GM18505 (cell line): ENCODE data around the gene MT1M.
"Not testable (repeated sequence)": the region's sequence is repeated elsewhere in the genome, so short reads cannot be mapped to it uniquely, and the experiment has no call there.

Experiments used
- ATAC-seq: cut with Tn5 transposase; IDR thresholded peaks from one replicate; pipeline ENCODE4 v1.9.1; 2021; ENCODE audit not compliant: unreplicated experiment
- POLR2A ChIP-seq: IDR thresholded peaks from 4 replicates; pipeline ENCODE4 v1.6.1; 2011; ENCODE audit warnings: borderline replicate concordance; ENCODE audit not compliant: insufficient read depth, insufficient read length; ENCODE audit errors: extremely low read depth

Gene MT1M

DNA sequence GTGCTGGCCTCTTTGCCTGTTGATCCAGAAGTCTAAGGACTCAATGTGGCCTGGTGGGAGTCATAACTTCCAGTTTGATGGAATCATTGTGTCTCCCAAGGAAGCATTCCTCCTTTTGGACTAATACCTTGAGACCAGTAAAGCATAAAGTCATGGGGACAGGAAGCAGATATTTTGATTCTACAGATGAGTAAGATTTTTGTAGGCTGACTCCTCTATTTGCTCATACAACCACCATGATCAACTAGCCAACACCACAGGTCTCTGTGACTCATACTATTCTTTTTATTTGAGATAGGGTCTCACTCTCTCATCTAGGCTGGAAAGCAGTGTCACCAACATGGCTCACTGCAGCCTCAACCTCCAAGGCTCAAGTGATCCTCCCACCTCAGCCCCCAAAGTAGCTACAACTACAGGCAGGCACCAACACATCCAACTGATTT lies 17.9 kb upstream of the MT1M start:
- TF ChIP-seq POLR2A: no peak
- ATAC-seq: no peak

DNA sequence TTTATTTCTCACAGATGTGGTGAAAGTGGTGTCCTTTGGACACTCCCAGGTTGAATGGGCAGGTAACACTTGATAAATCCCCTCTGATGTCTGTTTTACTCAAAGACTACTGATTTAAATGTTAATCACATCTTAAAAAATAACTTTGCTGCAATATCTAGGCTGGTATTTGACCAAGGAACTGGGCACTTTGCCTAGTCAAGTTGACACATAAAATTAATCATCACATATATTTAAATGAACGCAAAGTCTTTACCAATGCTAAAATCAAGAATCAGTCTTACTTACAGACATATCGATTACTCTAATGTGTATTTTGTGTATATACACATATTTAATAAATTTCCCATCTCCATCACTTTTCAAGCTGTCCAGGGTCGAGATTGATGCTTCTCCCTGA lies 17.1 kb upstream of the MT1M start:
- no peak for TF ChIP-seq POLR2A
- no peak for ATAC-seq

DNA sequence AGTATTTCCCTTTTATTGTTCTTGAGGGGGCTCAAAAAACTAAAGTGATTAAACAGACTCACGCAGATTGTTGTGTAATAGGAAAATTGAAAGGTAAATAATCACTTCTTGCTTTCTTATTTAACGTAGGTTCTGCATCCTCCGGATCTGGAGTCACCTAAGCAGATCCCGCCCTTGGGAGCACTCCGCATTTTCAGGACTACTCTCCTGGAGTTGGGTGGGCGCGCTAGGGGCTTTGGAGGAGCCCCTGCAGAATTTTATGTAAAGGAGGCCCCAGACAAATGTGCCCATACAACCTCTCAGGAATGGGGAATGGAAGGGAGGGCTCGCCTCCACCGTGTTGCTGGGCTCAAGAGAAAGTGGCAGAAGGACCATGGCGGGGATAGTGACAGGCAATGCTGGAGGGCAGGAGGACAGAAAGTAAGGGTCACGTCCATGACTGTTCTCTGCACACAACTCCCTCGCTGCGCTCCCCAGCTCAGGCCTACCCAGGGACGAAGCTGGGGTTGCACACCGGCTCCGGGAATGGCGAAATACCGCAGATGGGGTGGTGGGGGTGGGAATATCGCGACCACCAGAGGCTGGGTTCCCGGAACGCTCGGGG lies 15.7 kb upstream of the MT1M start:
- ATAC-seq: no peak
- no peak for TF ChIP-seq POLR2A

- TF ChIP-seq POLR2A: no peak
- ATAC-seq: no peak
Observed at GRCh38 chr16:56617212-56618085, 15.0 kb upstream of the MT1M start.

GRCh38 chr16:56618138-56618537 lies 14.3 kb upstream of the MT1M start:
- no peak for ATAC-seq
- TF ChIP-seq POLR2A: no peak

DNA sequence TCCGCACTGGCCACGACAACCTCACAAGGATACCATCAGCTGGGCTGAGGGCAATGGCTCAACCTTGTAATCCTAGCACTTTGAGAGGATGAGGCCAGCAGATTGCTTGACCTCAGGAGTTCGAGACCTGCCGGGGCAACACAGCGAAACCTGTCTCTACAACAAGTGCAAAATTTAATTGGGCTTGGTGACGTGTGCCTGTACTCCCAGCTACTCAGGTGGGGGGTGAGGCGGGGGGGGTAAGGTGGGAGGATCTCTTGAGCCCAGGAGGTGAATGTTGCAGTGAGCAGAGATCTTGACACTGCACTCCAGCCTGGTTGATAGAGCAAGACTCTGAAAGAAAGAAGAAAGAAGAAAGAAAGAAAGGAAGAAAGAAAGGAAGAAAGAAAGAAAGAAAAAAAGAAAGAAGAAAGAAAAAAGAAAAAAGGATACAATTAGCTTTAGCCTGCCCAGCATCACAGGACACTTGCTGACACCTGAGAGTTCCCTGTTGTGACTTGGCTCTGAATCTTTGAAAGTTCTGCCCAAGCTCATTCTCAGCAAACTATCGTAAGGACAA lies 12.0 kb upstream of the MT1M start:
- no peak for TF ChIP-seq POLR2A
- no peak for ATAC-seq

GRCh38 chr16:56621665-56622445 lies 10.6 kb upstream of the MT1M start:
- ATAC-seq: not testable (repeated sequence)

- ATAC-seq: not testable (repeated sequence)
Observed at GRCh38 chr16:56623184-56623583, 9.3 kb upstream of the MT1M start.

GRCh38 chr16:56623637-56624036 lies 8.8 kb upstream of the MT1M start:
- TF ChIP-seq POLR2A: no peak
- ATAC-seq: no peak

DNA sequence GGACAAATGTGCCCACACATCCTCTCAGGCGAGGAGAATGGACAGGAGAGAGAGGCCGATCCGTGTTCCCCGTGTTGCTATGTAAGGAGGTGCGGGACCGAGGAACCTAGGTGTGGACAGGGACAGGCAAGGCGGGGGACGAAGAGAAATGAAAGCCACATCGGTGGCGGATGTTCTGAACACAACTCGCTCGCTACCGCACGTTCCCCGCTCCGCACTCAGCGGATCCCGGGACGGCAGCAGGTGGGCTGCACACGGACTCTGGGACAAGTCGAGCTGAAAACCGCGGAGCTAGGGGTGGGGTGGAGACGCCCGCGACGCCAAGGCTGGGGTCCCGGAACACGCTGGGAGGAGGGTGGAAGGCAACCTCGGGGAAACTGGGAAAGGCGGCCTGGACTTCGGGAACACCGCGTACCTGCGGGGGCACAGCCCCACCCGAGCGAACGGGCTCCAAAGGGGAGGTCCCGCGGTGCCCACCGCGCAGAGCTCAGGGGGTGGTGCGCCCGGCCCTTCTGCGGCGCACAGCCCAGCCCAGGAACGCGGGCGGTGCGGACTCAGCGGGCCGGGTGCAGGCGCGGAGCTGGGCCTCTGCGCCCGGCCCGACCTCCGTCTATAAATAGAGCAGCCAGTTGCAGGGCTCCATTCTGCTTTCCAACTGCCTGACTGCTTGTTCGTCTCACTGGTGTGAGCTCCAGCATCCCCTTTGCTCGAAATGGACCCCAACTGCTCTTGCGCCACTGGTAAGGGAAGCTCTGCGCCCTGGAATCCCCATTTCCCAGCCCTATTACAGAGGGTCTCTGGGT lies 7.1 kb upstream of the MT1M start, which contains the start of gene MT1E:
Gene MT1E, plus strand, starts transcription at position 642 of the 803 bp plus-strand sequence. Its CDS starts 71 bp downstream, at position 713.
- ATAC-seq: no peak
- no peak for TF ChIP-seq POLR2A

- no peak for ATAC-seq
- TF ChIP-seq POLR2A: no peak
Observed at GRCh38 chr16:56625943-56626654, 6.4 kb upstream of the MT1M start.

DNA sequence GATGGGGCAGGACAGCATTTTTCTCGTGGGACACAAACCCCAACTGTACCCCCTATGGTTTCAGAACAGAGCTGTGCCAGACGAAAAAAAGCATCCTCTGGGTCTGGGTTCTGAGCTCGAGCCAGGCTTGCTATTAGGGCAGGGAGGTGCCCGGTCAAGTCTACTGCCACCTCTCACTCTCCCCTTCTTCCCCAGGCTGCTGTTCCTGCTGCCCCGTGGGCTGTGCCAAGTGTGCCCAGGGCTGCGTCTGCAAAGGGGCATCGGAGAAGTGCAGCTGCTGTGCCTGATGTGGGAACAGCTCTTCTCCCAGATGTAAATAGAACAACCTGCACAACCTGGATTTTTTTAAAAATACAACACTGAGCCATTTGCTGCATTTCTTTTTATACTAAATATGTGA lies 5.8 kb upstream of the MT1M start:
- no peak for TF ChIP-seq POLR2A
- ATAC-seq: no peak
